Measurements from ENCODE around the gene PARD3. TPM values are rescaled to one million over a fixed set of nuclear protein-coding genes. Genes with fewer than 3 reads are reported as not detected.

The PARD3 gene
- total RNA-seq, 1 experiment from 2014 or later: 52.9 TPM

DNA sequence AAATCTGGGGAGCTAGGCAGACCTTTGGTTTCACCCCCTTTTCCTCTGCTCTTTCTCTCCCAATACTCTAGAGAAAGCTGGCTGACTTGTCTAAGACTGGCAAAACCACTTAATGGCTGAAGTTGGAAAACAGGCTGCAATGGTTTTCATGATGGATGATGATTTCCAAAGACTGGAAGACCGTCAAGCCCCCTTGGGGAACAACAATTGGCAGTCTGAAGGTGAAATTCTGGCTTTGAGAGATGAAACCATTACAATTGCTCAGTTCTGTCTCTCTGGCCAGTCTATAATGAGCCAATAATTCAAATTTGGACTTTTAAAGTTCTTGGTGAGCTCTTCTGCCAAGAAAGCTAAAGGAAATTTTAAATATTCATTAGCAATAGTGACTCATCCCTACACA lies 680.5 kb downstream of the PARD3 start:
- DNase-seq (ENCODE audit: low spot score): no peak

DNA sequence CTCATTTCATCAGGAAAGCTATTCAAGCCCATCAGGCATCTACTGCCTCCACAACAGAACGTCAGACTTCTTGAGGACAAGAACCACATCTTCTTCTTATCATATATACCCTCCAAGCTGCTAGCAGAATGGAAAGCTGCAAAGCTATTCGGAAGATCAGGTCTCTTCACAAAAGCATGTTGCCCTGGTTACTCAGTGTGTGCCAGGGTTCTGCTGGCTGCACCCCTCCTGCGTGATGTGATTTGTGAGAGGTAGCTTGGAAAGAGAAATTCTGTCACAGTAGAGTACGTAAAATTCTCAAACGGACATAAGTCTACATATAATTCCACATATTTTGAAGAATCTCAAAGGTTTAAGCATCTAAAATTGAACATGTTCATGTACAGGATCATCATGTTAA lies 681.7 kb downstream of the PARD3 start:
- DNase-seq (ENCODE audit: low spot score): no peak

DNA sequence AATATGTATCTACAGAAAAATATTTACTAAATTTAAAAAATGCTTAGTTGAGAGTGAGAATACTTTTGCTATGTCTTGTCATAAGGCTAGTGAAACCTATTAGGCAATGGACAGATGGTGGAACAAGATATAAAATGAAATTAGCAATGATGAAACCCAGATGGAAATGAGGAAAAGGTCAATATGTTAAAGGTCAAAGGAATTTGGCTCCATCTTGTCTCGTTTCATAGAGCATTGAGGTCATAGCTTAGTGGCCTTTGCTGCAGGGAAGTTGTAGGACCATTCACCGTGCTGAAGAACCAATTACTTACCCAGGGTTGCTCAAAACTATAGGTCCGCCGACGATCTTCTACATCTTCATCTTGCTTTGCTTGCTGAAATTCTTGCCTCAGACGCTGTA lies 683.9 kb downstream of the PARD3 start:
- no peak for DNase-seq (ENCODE audit: low spot score)

DNA sequence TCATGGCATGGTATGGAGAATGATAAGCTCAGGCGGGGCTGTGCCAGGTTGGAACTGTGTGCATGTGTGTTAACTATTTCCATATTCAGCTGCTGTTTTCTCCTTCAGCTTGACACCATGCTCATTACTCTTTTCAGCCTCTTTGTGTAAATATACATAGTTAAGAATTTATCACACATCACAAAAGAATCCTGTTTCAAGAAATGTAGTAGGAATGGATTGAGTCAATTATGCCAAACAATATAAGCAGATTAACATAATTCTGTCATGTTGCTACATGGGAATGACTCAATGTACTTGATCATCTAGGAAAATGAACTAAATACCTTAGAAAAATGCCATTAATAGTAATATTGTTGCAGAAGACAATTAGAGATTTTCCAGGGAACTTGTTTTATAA lies 687.4 kb downstream of the PARD3 start:
- no peak for DNase-seq (ENCODE audit: low spot score)

DNA sequence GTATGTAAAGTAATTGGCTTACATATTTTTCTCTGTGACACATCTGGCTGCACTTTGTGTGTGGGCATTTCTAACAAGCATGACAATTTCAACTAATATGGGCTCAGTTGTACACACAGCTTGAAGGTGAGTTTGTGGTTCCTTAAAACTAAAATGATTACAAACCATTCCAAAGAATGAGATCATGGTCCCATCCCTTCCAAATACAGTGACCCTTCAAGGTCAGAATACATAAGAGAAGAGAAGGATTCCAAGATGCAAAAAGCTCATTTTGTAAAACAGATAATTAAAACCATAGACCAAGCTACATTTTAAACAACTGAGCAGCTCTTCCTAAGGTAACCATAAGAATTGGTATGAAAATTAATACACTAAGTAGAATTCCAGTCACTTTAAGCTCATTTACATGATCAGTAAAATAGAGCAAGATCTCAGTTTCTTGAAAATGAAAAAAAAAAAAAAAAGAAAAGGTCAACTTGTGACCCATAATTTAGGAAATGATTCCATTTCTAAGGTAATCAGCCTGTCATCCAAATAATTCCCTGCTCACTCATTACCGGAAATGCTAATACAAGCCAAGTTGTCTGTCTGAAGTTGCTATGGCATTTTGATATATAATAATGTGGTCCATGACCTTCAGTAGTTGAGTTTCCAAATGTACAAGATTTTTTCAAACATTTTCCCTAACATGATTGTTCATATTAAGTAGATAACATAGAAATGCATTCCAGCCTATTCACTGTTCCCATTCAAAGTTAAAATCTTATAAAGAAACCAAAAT lies 688.5 kb downstream of the PARD3 start:
- DNase-seq (ENCODE audit: low spot score): no peak

DNA sequence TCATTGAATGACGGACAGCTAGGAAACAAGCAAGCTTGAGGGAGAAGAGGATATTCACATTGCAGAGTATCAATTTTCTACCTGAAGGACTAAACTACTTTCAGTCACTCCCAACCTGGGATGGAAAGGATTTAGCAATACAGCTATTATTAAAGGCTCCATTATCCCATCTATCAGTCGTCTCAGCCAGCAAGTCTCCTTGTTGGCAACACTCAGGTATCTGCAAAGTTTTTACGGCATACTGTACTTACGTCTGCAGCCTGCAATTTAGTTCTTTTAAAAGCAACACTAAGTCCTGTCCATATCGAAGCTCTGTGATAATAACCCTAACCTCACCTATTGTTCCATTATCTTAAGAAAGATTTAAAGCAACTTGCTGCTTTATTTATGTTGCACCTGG lies 689.4 kb downstream of the PARD3 start:
- no peak for DNase-seq (ENCODE audit: low spot score)

DNA sequence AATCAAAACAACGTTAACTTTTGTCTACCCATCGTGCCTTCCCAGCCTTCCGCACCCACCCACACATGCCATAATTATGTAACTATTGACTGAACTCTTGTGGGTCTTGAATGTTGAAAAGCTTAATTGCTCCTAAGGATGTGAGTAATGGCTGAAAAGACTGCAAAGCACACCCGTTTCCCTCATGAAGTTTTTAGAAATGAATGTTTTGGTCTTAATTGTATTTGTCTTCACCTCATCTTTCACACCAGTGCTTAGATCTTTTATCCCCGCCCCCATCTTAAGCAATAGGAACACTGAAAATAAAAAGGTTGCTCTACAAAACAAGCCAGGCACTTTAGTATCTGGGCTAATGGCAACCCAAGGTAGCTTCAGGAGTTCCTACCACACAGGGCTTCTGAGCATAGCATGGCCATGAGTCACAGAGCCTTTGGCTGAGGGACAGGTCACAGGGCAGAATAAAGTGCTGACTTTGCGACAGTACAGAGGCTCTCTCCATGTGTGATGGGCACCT lies 690.5 kb downstream of the PARD3 start:
- DNase-seq (ENCODE audit: low spot score): peak; percentile 92

DNA sequence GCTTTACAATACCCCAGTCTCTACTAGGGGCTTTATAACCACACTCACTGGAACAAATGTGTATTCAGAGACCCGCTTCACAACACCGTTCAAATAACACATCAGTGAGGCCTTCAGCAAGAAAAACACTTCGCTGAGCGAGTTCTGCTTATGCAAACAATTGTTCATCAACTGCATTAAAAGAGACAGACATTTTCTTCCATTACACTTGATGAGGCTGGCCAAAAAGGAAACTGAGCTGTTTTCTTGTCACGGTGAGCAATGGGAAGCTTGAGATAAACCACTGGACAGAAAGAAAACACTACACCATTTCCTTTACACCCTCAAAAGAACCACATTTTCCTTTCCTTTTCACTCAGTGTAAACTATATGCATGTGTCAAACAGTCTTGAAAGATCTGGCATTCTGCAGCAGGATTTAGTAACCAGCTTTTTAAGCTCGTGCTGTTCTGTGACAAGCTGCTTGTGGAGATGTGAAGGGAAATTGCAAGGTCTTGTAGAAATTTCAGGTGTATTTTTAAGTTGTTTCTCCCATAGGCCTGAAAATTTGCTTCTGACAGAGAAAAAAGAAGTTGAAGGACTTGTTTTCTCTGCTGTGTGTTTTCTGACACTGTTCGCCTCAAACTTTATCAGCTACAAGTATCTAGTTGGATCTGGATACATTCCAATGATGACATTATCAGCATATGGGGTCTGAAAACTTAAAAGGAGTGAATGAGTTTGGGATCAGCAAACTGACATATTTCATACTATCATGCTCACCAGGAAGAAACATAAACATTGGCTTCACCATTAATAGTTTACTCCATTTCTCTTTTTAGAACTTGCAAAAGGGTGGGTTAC lies 693.1 kb downstream of the PARD3 start:
- no peak for DNase-seq (ENCODE audit: low spot score)

DNA sequence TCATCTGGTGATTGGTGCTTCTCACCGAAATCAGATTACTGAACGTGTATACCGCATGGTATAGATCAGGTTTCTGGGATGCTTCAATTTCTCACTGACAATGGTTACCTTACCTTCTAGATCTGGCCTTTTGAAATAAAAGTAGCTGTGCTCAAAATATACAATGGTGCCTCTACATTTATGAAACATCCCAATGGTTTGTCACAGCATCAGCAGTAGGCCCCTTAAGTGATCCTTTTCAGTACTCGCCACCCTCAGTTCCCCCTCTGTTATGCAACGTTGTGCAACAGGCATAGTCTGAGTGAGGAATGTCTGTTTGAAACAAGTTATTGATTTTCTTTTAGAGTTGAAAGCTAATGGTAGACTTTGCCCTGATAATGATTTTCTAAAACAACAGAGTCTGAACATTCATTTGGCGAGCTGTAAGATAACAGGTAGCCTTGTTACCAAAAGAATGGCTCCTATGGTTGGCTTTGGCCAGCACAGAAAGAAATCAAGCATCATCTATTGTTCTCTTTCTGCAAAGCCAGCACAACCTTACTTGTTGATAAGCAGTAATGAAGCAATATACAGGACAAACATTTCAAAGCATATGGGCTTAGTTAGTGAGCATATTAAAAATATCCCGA lies 693.9 kb downstream of the PARD3 start:
- no peak for DNase-seq (ENCODE audit: low spot score)

DNA sequence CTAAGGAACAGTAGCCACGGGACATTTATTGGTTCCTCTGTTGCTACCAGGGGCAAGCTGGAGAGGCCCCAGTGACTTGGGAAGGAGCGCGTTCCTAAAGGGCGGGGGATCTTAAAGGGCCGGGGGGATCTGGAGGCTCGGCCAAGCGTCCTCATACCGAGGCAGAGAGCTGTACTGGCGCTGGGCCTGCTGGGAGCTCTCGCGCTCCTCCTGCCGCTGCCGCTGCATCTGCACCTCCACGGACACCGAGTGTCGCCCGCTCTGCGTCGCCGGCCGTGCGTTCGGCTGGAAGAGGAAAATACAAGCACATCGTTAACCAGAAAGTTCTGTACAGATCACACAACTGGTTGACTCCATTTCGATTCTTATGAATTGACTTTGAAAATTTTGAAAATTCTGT lies 695.6 kb downstream of the PARD3 start:
- no peak for DNase-seq (ENCODE audit: low spot score)

DNA sequence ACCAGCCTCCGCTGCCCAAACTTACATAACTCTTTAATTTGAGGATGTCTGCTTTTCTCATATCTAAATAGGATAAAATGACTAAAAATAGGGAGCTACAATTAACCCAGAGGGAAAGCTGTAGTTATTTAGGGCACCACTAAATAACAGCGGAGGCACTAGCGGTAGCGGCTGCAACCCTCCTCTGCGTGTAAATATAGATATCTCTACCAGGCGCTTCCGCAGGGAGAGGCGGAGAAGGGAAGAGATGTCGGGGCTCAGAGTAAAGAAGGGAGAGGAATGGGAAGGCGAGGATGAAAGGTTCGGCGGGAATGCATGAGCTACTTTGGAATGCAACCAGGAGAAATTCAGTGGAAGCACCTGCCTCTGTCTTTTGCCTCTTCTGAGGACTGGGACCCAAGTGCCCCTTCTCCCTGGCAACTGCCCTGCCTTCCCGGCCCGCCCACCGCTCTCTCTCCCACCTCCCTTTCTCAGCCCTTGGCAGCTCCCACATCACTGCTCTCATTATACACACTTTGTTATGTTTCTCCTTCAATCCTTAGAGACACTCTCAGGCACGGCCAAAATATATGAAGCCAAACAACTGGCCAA lies 698.3 kb downstream of the PARD3 start:
- no peak for DNase-seq (ENCODE audit: low spot score)

DNA sequence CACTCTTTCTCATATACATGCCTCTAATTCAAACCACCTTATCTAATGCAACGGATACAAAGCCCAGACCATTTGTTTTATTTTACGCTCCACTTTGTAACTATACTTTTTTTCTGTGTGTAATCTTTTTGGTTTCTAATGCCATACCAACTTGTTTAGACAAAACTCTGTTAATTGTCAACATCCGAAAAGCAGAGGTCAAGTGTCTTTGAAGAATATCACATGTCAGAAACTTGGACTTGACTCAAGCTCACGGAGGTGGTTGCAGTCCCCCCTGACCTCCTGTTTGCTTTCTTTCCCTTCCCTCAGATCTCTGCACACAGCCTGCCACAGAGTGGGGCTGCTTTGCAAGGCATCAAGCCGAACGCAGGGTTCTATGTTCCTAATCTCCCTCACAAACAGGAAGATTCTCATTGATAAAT lies 698.9 kb downstream of the PARD3 start:
- no peak for DNase-seq (ENCODE audit: low spot score)

DNA sequence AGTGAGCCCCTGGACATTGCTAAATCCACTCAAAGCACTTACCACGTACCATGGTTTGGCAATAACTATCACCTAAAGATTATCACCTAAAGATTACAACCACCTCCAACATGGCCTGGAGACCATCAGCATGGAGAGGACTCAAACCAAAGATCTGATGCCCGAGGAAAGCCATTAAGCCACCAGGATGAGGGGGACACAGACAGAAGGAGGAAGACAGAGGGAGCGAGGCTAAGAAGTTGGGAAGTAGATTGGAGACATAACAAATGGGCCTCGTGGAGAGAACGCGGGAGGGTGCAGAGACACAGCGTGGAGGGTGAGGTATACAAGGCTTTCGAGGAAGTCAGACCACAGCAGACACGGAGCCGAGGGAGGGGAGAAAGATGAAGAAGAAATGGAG lies 700.2 kb downstream of the PARD3 start:
- no peak for DNase-seq (ENCODE audit: low spot score)

DNA sequence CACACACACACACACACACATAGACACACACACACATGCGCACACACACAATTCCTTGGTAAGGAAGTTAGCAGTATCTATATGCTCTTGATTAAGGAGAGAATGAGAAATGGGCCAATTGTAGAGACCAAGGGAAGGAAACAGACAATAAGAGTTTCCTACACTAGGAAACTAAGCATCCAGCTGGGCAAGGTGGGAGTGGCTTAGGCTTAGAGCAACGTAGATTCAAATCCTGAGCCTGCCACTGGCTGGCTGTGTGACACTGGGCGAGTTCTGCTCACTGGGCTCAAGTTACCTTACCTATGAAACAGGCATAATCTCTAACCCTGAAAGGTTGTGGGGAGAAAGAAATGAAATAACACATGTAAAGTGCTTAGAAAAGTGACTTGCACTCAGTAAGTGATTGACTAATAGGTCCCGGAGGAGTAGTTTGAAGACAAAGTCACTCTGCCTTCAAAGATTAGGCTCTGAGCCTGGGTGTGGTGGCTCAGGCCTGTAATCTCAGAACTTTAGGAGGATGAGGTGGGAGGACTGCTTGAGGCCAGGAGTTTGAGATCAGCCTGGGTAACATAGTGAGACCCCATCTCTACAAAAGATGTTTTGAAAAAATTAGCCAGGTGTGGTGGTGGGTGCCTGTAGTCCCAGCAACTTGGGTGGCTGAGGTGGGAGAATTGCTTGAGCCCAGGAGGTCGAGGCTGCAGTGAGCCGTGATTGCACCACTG lies 701.4 kb downstream of the PARD3 start:
- no peak for DNase-seq (ENCODE audit: low spot score)

DNA sequence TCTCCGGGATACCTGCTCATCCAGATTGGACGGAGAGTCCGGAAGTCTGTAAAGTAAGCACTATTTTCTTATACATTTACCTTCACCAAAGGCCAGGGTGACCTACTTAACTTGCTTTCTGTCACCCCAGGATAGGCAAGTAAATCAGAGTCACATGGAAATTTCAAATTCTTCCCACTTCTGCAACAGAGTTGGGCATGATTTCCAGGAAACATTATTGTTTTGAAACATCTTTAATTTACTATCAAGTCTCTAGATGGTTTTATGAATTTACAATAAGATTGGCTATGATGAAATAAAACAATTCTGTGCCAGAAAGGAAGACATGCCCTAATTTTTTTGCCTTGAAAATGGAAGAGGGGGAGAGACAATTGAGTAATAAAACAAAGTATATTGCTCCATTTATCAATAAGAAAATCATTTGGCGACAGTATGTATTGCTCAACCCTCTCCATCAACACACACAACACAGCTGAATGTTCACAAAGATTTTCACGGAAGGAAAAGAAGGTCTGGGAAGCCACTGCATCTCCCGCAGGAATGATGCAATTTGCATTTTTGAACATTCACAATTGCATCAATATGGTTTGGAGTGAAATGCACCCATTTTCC lies 702.8 kb downstream of the PARD3 start:
- no peak for DNase-seq (ENCODE audit: low spot score)

DNA sequence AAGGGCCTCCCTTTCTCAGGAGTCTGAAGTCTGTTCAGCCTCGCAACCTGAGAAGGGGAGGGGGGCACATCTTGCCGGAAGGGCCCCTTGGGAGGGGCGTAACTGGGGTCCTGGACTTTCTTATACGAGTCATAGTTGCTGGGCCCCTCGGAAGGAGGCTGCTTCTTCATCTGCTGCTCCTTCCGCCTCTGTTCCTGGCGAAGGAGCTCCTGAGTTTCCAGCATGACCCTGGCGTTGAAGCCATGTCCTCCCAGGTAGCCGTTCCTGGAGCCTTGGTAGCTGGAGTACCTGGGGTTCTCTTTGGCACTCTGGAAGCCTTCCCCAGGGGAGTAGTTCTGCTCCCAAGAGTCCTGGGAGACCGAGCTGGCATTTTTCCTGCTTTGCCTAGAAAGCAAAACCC lies 703.9 kb downstream of the PARD3 start:
- no peak for DNase-seq (ENCODE audit: low spot score)

DNA sequence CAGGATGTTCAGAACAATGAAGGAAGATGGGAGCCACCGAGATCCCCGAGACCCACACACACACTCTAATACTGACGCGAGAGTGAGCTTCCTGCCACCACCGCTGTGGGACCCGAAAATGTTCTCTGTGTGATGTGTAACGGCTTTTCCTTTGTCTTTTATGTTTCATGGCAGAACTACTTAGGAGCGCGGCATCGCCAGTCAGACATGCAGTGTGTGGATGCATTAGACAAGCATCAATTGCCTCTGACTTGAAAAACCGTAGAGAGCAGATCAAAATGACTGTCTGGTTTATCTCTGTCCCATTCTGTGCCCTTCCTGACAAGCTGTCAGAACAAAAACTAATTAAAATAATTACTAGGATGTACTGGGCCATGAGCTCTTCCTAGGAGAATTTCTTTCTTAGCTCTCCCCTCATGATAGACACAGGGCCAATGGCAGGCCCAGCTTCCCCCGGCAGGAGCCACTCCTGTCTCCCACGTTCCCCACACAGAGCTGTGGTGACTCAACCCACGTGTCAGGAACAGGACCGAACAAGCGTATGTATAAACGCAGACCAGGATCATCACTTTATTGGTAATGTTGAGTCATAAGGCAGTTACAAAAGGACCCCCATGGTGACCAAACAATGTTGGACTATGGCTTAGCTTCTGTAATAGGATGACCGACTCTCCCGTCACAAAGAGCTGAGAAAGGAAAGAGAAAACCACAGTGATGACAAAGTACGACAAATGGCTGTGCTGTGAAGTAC lies 705.0 kb downstream of the PARD3 start:
- DNase-seq (ENCODE audit: low spot score): peak; percentile 81

DNA sequence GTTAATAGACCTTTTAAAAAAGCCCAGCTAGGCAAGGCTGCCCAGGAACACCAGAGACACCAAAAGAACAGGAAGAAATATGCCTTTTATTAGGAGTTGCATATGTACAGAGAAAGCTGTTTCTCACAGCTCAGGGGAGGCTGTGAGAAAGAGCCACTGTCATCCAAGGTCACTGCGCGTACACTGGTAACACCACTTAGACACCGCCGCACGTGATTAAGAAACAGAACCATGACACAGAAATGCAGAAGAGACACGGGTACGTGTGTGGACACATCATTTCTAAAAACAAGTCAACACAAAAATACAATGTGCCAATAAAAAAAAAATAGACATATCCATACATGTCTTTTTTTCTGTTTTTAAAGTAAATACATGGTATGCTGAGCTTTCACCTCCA lies 705.6 kb downstream of the PARD3 start:
- no peak for DNase-seq (ENCODE audit: low spot score)

DNA sequence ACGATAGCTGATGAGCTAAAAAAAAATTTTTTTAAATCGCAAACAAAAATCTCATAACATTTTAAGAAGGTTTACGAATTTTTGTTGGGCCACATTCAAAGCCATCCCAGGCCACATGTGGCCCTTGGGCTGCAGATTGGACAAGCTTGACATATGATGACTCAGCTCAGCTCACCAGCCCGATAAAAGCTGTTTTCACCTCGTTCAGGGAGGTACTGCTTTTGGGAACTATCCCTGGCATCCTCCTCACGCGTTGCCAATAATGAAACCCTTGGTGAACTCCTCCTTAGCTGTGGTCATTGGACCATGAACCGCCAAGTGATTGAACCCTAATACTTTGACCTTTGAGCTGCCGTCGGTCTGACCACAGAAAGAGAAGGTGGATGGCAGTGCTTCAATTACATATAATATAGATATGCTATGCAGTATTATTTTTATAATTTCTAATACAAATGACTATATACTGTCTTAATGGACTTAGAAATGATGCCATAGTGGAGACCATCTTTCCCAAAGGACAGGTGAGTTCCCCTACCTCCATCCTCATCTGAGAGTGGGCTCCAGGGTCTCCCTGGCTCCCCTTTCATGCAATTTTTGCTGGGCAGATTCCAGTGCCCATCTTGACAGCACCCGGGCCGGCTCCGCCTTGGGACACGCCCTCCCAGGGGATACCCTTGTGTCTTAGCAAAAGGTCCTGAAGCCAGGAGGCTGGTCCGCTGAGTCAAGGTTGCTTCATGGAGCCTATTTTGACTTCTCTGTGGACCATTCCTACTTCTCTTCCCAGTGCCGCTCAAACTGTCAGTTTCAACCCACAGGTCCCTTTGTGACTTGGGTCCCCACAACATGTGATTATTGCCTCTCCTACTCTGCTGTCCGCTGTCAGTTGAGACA lies 707.2 kb downstream of the PARD3 start:
- DNase-seq (ENCODE audit: low spot score): no peak

Measured in A172 (cell line).